NCI-H2196 (cell line): Measurements from ENCODE around the gene GNG13.
"Not testable (repeated sequence)": the region's sequence is repeated elsewhere in the genome, so short reads cannot be mapped to it uniquely, and the experiment has no call there.

ENCODE experiments used
- DNase-seq: peaks from one replicate; lab custom pipeline; 2025; ENCODE audit not compliant: unreplicated experiment; lab: John Stamatoyannopoulos, UW

The GNG13 gene

GRCh38 chr16:799948-800833 is at the start of gene GNG13:
GNG13 (minus strand) TSS chr16:800734; CDS start chr16:799077, 1,657 bp downstream.
- DNase-seq, result no peak

- DNase-seq, result no peak
Measured at GRCh38 chr16:848510-849253, 48.1 kb upstream of the GNG13 start.

GRCh38 chr16:847681-848445 is 47.3 kb upstream of the GNG13 start:
- no peak for DNase-seq

DNA sequence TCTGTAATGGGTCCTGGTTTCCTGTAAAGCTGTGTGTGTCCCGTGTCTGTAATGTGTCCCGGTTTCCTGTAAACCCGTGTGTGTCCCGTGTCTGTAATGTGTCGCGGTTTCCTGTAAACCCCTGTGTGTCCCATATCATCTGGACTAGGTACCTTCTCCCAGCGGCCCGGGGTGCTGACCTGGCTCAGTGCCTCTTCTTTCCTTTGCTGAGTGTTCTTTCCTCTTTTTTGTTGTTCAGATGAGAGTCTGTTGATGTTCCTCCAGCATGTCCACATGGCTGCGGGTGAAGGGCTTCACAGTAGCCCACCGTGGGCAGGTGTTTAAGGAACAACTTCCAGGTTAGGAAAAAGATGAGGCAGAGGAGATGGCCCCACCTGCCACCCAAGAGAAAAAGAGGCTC is 46.6 kb upstream of the GNG13 start:
- DNase-seq, result no peak

GRCh38 chr16:845351-845745 is 44.8 kb upstream of the GNG13 start:
- DNase-seq, result no peak

DNA sequence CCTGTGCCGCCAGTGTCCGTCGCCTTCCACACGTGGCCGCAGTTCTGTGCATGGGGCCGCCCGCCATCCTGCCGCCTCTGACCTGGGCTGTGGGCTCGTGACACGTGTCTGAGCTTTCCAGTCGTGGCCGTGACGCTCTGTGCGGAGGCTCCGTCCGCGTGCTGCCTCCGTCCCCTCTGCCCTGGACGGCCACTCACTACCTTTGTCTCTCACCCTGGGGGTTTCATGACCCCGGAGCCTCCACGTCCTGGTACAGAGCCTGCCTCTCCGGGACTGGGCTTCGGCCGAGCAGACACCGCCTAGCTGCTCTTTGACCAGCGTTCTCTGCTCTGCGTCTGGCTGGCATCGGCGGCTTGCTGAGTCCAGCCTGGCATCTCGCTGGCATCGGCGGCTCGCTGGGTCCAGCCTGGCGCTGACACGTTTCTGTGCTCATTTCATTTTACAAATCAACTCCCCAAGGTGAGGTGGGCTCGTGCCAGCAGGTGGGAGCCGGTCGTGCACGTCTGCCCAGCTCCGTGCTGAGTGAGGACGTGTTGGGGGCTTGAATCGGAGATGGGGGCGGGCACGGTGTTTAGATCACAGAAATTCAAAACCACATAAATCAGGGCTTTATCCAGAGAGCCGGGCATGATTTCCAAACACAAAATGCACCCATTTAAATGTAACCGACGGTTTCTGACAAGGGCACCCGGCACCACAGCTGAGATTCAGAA is 44.3 kb upstream of the GNG13 start:
- no peak for DNase-seq

DNA sequence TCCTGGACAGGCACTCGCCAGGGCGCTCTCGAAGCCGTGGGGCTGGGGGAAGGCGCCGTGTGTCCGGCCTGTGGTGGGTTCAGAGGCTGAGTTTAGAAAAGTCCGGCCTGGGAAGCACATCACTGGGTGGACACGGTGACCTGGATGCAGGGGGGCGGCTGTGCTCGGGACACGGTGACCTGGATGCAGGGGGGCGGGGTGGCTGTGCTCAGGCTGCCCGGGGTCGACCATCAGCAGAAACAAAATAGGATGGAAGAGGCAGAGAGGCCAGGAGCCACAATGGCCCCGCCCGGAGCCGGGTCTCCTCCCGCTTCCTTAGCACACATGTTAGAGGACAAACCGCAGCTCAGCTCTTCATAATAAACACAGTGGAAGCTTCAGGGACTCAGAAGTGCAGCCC is 43.2 kb upstream of the GNG13 start:
- DNase-seq, result no peak

DNA sequence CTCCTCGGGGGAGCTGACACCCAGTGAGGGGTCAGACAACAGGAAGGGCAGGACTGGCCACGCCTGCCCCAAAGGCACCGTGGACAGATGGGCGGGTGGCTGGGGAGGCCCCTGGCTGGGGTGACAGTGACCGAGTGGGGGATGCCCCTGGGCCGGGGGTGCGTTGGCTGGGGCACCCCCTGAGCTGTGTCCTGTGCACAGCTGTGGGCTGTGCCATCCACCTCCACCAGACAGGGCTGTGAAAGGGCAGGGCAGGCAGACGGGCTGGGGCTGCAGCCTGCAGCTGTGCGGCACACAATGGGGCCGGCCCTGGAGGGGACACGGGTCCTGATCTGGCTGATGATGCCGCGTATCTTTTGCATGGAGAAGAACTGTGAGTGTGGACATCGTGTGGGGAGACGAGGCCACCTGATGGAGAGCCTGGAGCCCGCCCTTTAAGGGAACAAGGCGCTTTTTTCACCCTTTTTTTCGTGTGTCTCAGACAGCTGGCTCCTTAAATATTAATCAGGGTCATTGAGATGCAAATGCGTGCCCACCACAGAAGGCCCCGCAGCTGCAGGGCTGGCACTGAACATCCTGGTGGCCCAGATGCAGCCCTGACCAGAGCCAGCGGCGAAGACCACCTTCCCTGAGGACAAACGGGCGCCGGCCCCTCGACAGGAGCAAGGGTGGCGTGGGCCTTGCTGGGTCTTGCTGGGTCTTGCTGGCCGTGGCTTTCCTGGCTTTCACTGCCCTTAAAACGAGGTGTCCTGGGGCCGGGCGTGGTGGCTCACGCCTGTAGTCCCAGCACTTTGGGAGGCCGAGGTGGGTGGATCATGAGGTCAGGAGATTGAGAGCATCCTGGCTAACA is 42.4 kb upstream of the GNG13 start:
- no peak for DNase-seq

DNA sequence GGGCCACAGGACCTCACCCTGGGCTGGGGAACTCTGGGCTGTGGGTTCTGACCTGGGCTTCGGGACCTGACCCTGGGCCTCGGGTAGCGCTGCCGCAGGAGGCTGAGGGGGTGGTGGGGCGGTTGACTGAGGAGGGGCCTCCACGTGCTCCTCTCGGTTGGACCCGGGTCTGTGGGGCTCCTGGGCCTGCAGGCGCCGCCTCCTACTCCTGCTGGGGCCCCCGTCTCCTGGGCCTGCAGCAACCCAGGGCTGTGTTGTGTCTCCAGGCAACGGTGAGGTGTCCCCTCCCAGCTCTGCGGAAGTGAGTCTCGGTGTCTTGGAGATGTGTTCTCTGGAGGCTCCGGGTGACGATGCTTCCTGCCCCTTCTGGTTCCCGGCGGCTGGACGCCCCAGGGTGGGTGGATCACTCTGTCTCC is 41.5 kb upstream of the GNG13 start:
- no peak for DNase-seq

DNA sequence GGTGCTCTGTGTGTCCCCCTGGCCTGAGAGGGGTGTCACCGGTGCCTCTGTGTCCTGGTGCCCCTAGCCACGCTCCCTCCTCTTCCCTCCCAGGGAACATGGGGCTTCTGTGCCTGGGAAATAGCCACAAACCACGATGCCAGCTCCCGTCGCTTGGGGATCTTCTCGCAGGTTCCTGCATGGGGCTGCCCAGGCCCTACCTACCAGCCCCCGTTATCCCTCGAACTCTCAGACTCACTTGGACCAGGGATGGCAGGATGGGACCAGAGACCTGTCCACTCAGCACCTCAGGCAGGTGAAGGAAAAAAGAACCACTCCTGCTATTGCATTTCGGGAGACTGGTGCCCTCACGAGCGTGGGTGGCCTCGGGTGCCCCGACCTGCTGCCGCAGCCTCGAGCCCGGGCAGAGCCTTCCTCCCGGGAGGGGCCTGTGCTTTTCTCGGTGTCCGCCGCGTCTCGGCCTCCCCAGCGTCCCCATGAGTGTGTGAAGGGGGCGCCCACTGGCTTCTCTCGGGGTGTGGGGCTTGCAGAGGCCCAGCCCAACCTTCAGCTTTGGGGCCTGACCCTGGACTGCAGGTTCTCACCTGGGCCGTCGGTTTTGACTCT is 41.0 kb upstream of the GNG13 start:
- no peak for DNase-seq

DNA sequence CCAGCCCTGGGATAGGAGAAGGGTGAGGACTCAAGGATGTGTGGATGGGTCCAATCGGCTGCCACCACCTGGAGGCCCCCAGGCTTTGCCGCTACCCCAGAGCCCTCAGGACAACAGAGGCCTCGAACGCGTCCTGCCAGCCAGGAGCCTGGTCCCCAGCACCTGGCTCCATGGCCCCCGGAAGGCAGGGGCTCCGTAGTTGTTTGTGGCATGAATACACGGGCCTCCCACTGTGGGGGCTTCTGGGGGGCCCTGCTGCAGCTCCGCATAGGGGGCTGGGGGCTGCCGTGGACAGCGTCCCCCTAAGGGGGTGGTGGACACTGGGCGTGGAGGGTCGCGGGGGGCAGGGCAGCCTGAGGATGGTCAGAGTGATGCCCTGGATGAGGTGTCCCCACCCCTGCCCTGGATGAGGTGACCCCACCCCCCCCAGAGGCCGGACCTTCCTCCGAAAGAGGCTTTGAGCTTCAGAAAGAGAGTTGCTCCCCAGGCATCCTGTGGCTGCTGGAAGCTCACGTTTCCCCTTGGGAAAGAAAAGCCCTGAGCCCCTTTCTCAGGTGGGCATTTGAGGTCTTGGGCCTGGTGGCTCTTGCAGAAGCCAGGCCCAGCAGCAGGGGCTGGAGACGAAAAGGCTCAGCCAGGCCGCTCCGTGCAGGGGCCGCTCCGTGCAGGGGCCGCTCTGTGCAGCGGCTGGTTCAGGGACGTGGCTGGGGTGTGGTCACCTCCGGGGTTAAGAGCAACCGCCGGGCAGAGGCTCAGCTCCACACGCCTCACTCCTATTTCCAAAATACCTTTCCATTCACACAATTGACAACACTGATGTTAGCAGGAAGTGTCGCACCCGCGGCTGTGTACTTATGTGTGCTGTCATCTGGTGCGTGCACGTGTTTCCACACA is 40.3 kb upstream of the GNG13 start:
- DNase-seq, result no peak

- no peak for DNase-seq
Measured at GRCh38 chr16:839643-840408, 39.3 kb upstream of the GNG13 start.

GRCh38 chr16:838741-839140 is 38.2 kb upstream of the GNG13 start:
- no peak for DNase-seq

- not testable (repeated sequence) for DNase-seq
Measured at GRCh38 chr16:836822-837221, 36.3 kb upstream of the GNG13 start.

GRCh38 chr16:836221-836620 is 35.7 kb upstream of the GNG13 start:
- DNase-seq, result no peak

GRCh38 chr16:835373-835772 is 34.8 kb upstream of the GNG13 start:
- no peak for DNase-seq

DNA sequence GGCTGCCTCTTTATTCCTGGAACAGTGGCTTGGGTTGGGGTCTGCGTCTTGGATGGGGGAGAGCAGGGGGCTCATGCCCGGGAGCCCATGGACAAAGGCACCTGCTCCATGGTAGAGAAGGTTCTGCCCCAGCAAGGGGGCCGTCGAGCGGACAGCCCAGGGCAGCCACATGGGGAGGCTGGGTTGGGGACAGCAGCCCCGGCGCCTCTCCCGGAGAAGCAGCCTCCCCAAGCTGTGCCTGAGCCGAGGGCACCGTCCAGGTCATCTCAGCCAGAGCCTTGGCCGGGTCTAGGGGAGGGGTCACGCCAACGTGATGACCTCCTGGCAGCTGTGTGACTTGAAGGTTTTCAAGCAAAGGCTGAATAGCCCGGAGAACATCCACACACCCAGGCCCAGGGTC is 32.9 kb upstream of the GNG13 start:
- DNase-seq, result no peak
